H1 (cell line): ENCODE data around the gene EMID1. TPM values are rescaled to one million over a fixed set of nuclear protein-coding genes. Genes with fewer than 3 reads are reported as not detected.
A peak's percentile ranks its signal among the peaks of the same experiment; 100 is the strongest.

Experiments
- CTCF ChIA-PET: fragments of 300-600 bp; sonication (Branson Sonifier 250); formaldehyde crosslinking; loops from one replicate; lab custom pipeline; 2021; ENCODE audit not compliant: partially characterized antibody; lab: Charles Lee
- POLR2A ChIA-PET: fragments of 300-600 bp; sonication (Branson Sonifier 250); formaldehyde crosslinking; loops from one replicate; lab custom pipeline; 2021; ENCODE audit warnings: inconsistent platforms; ENCODE audit not compliant: partially characterized antibody; lab: Charles Lee
- DNase-seq, 2 experiments: peaks; one replicate each; pipeline versions ENCODE4 v3.0.0 to v3.0.0-alpha.2; 2010 to 2022; ENCODE audit warnings: low spot score in 2 of 2, low read depth in 1 of 2, mixed read lengths in 1 of 2
- FAIRE-seq: peaks from 2 replicates; lab custom pipeline; 2011; peaks lifted over from hg19 to GRCh38; lab: Jason Lieb, UNC
- H2AFZ ChIP-seq: 2 replicates; pipeline ENCODE4 v1.8.1; 2012; ENCODE audit warnings: low read length, inconsistent platforms
- H2AK5ac ChIP-seq: 2 replicates; pipeline ENCODE4 v1.6.1; 2013; ENCODE audit warnings: low read depth, low read length
- H2BK120ac ChIP-seq: replicated peaks from 2 replicates; pipeline ENCODE3; 2013; ENCODE audit warnings: low read depth, low read length, inconsistent platforms
- H2BK12ac ChIP-seq: 2 replicates; pipeline ENCODE4 v1.6.1; 2013; ENCODE audit warnings: low read depth, low read length
- H2BK15ac ChIP-seq: 2 replicates; pipeline ENCODE4 v1.6.1; 2013; ENCODE audit warnings: low read length
- H2BK20ac ChIP-seq: 2 replicates; pipeline ENCODE4 v1.6.1; 2013; ENCODE audit warnings: low read length
- H2BK5ac ChIP-seq: 2 replicates; pipeline ENCODE4 v1.6.1; 2013; ENCODE audit warnings: low read depth, low read length
- H3K14ac ChIP-seq: 2 replicates; pipeline ENCODE4 v1.6.1; 2013; ENCODE audit warnings: inconsistent platforms; ENCODE audit not compliant: insufficient read length
- H3K18ac ChIP-seq: 2 replicates; pipeline ENCODE4 v1.6.1; 2013; ENCODE audit warnings: low read length; ENCODE audit errors: extremely low read depth
- H3K23ac ChIP-seq: 2 replicates; pipeline ENCODE4 v1.6.1; 2013; ENCODE audit warnings: inconsistent platforms; ENCODE audit not compliant: insufficient read length
- H3K23me2 ChIP-seq: 2 replicates; pipeline ENCODE4 v1.6.1; 2013; ENCODE audit warnings: low read depth, low read length
- H3K27ac ChIP-seq: 2 replicates; pipeline ENCODE4 v1.6.1; 2011; ENCODE audit warnings: low read depth, low read length, inconsistent platforms
- H3K27me3 ChIP-seq, 4 experiments: replicated peaks in 1 of 4; 1 replicate in 1 of 4; 2 replicates in 3 of 4; pipeline versions ENCODE4 v1.6.1 to v1.8.1; 2011 to 2013; ENCODE audit warnings: low read length in 3 of 4, mild to moderate bottlenecking in 3 of 4, inconsistent platforms in 2 of 4, mixed read lengths in 2 of 4, moderate library complexity in 1 of 4; ENCODE audit not compliant: control insufficient read depth in 3 of 4, insufficient read depth in 3 of 4; ENCODE audit errors: extremely low read depth in 1 of 4
- H3K36me3 ChIP-seq, 4 experiments: 2 replicates each; pipeline versions ENCODE4 v1.6.1 to v1.8.1; 2011 to 2013; ENCODE audit warnings: mild to moderate bottlenecking in 4 of 4, low read length in 3 of 4, moderate library complexity in 2 of 4, control low read depth in 1 of 4, inconsistent platforms in 1 of 4; ENCODE audit not compliant: insufficient read depth in 4 of 4, control insufficient read depth in 2 of 4
- H3K4ac ChIP-seq: replicated peaks from 2 replicates; pipeline ENCODE3; 2013; ENCODE audit warnings: low read length, low read depth, mixed read lengths, inconsistent platforms; ENCODE audit not compliant: insufficient read length
- H3K4me1 ChIP-seq, 4 experiments: replicated peaks in 1 of 4; 1 replicate in 1 of 4; 2 replicates in 3 of 4; pipeline versions ENCODE4 v1.6.1 to v1.8.1; 2011 to 2013; ENCODE audit warnings: low read length in 3 of 4, inconsistent platforms in 2 of 4, mixed read lengths in 1 of 4; ENCODE audit not compliant: insufficient read depth in 4 of 4, control insufficient read depth in 3 of 4
- H3K4me2 ChIP-seq, 2 experiments: 2 replicates each; pipeline versions ENCODE4 v1.6.1 to v1.8.1; 2011 to 2013; ENCODE audit warnings: low read depth in 2 of 2, low read length in 2 of 2, control low read depth in 1 of 2, inconsistent platforms in 1 of 2, mild to moderate bottlenecking in 1 of 2; ENCODE audit not compliant: insufficient read depth in 1 of 2
- H3K4me3 ChIP-seq, 4 experiments: fragments of 200-600, 300-600 bp in 1 of 4; sonication (generic), shearing (Covaris generic), sonication (Bioruptor Twin) in 1 of 4; 2 replicates each; pipeline versions ENCODE4 v1.5.1 to v1.8.1; 2011 to 2016; ENCODE audit warnings: low read length in 4 of 4, low read depth in 3 of 4, control low read depth in 2 of 4, inconsistent platforms in 2 of 4, mild to moderate bottlenecking in 2 of 4, mixed read lengths in 1 of 4, moderate library complexity in 1 of 4; ENCODE audit not compliant: insufficient read depth in 2 of 4; ENCODE audit errors: extremely low read depth in 1 of 4
- H3K56ac ChIP-seq: replicated peaks from 2 replicates; pipeline ENCODE3; 2013; ENCODE audit warnings: low read depth, mild to moderate bottlenecking, mixed read lengths, low read length, inconsistent platforms; ENCODE audit not compliant: insufficient read length
- H3K79me1 ChIP-seq: 2 replicates; pipeline ENCODE4 v1.6.1; 2013; ENCODE audit warnings: low read depth, low read length, control low read depth
- H3K79me2 ChIP-seq, 2 experiments: 2 replicates each; pipeline versions ENCODE4 v1.6.1 to v1.8.1; 2012 to 2013; ENCODE audit warnings: low read length in 2 of 2, mild to moderate bottlenecking in 2 of 2, inconsistent platforms in 1 of 2; ENCODE audit not compliant: insufficient read depth in 2 of 2, control insufficient read depth in 1 of 2
- H3K9ac ChIP-seq, 4 experiments: replicated peaks in 1 of 4; 1 replicate in 1 of 4; 2 replicates in 3 of 4; pipeline versions ENCODE4 v1.6.1 to v1.8.1; 2011 to 2013; ENCODE audit warnings: low read depth in 3 of 4, low read length in 3 of 4, control low read depth in 2 of 4, mild to moderate bottlenecking in 2 of 4, moderate library complexity in 2 of 4, inconsistent platforms in 1 of 4; ENCODE audit errors: extremely low read depth in 1 of 4
- H3K9me3 ChIP-seq, 2 experiments: 2 replicates each; pipeline versions ENCODE4 v1.6.1 to v1.8.1; 2012 to 2013; ENCODE audit warnings: mild to moderate bottlenecking in 2 of 2, moderate library complexity in 2 of 2, control low read depth in 1 of 2, inconsistent platforms in 1 of 2, low read depth in 1 of 2, low read length in 1 of 2, mixed read lengths in 1 of 2; ENCODE audit not compliant: insufficient read depth in 2 of 2
- H4K20me1 ChIP-seq, 2 experiments: replicated peaks in 1 of 2; 2 replicates each; pipeline versions ENCODE3 to v1.8.1; 2011 to 2013; ENCODE audit warnings: inconsistent platforms in 2 of 2, low read length in 2 of 2, mild to moderate bottlenecking in 1 of 2; ENCODE audit not compliant: insufficient read depth in 2 of 2, control insufficient read depth in 1 of 2
- H4K5ac ChIP-seq: 2 replicates; pipeline ENCODE4 v1.6.1; 2013; ENCODE audit warnings: low read length, low read depth, mixed read lengths, inconsistent platforms; ENCODE audit not compliant: insufficient read length
- H4K8ac ChIP-seq: 2 replicates; pipeline ENCODE4 v1.8.0; 2013; ENCODE audit warnings: mild to moderate bottlenecking, moderate library complexity, low read length, inconsistent platforms; ENCODE audit not compliant: insufficient read depth; ENCODE audit errors: extremely low read depth
- H4K91ac ChIP-seq: replicated peaks from 2 replicates; pipeline ENCODE3; 2013; ENCODE audit warnings: low read length, mixed read lengths, inconsistent platforms; ENCODE audit not compliant: insufficient read length
- CBX5 ChIP-seq: fragments of 300-800, 300-1000 bp; sonication (generic); IDR thresholded peaks from 2 replicates; pipeline ENCODE4 v1.7.1; 2016; ENCODE audit warnings: antibody characterized with exemption, low read length, low read depth
- WGBS, 2 experiments: shearing (Covaris generic) in 1 of 2; methylation state at CpG; one replicate each; pipeline versions ENCODE4 v1.1.6 to v1.1.7; 2013 to 2015; ENCODE audit warnings: low lambda C conversion rate in 2 of 2, mixed read lengths in 2 of 2, inconsistent platforms in 1 of 2, low coverage in 1 of 2, missing lambda C conversion rate in 1 of 2; ENCODE audit not compliant: insufficient replicate concordance in 2 of 2, insufficient coverage in 1 of 2, insufficient read length in 1 of 2; ENCODE audit errors: extremely low coverage in 1 of 2, missing lambda C conversion rate in 1 of 2; 5-methylcytosine and 5-hydroxymethylcytosine counted together
- polyA plus RNA-seq, 7 experiments: library from polyadenylated mRNA; depleted of rRNA in 3 of 7; stranded (reverse) in 5 of 7; unstranded in 2 of 7; fragments of >200 nt in 5 of 7; fragments of 200-250 nt in 2 of 7; gene quantifications; 1 replicate in 5 of 7; 2 replicates in 1 of 7; 4 replicates in 1 of 7; pipeline versions ENCODE4 v1.2.1 to v1.2.3, GENCODE V29; 2011 to 2013; ENCODE audit warnings: missing spikeins in 2 of 7, mixed read lengths in 2 of 7
- total RNA-seq: library from RNA; stranded (reverse); fragmentation: NEBNext Ultra II Directional; extraction: Animal tissue kit (Norgen Biotek cat#: 25700); gene quantifications from 2 replicates; pipeline ENCODE4 v1.2.1, GENCODE V29; 2021

EMID1 gene
- total and polyA plus RNA-seq, 2 of the 8 experiments (the other 6 are each of a cell fraction or from before 2014, with no cell fraction given): 3.9 to 7.4 TPM

- Histone ChIP-seq H3K27ac (no peak overlapping the region), H2AFZ (no peak overlapping the region), H3K23ac (no peak overlapping the region)
These were observed 3.9 kb upstream of the EMID1 start for GRCh38 chr22:29201782-29202181.

More at GRCh38 chr22:29201782-29202181, 3.9 kb upstream of the EMID1 start:
- Histone ChIP-seq H3K27me3 (peaks cover 0 to 12% (median 3%) of the 10 kb centered on the region in 4 experiments; a peak in 5 of 7 replicates), H4K20me1 (no peaks in the 10 kb centered on the region), H3K4me1 (peaks cover 0 to 9% (median 5%) of the 10 kb centered on the region in 4 experiments; a peak in 5 of 7 replicates), H2BK120ac (no peak overlapping the region), H3K18ac (no peak overlapping the region; the same call in 1 of the 2 replicates), H3K14ac (no peak overlapping the region), H4K91ac (no peak overlapping the region), H3K9ac (no peak overlapping the region), H4K5ac (no peak overlapping the region), H3K36me3 (no peaks in the 10 kb centered on the region), H3K4ac (no peak overlapping the region), H3K4me3 (no peak overlapping the region), H2BK20ac (no peak overlapping the region), H2BK15ac (no peak overlapping the region), H2AK5ac (no peak overlapping the region), H2BK5ac (0 out of 2 replicates have a peak overlapping the region, but pooled peaks have one; percentile 60), H3K79me1 (no peaks in the 10 kb centered on the region), H3K79me2 (no peaks in the 10 kb centered on the region), H3K23me2 (peaks cover 4% of the 10 kb centered on the region; the same call in 1 of the 2 replicates), H3K4me2 (no peak overlapping the region), H2BK12ac (no peak overlapping the region), H3K9me3 (no peaks in the 10 kb centered on the region), H4K8ac (peak overlapping the region; percentile 45; the same call in 1 of the 2 replicates), H3K56ac (no peak overlapping the region)
- DNase-seq: no peak
- CTCF ChIA-PET: interaction anchor here (1.1 to 6.7 kb wide), 15 partner anchors 12 to 141 kb away, joined by 3 to 84 read pairs (median 8); no protein-coding TSS in a partner anchor
- WGBS, 2 experiments: 84% methylated on average over 7 of the region's 7 CpGs; no CpG with 5 or more reads in 1 of the 2 experiments
- POLR2A ChIA-PET: interaction anchor here (1.1 kb wide), 1 partner anchor 55 kb away, joined by 3 read pairs; no protein-coding TSS in a partner anchor
- FAIRE-seq: no peak
- no peak for TF ChIP-seq CBX5
